Measurements from ENCODE around the gene JAKMIP1.

The JAKMIP1 gene

GRCh38 chr4:6055436-6055835 is 144.9 kb downstream of the JAKMIP1 start:
- no peak for DNase-seq

GRCh38 chr4:6055030-6055429 is 145.3 kb downstream of the JAKMIP1 start:
- no peak for DNase-seq

- no peak for DNase-seq
Measured at GRCh38 chr4:6054162-6054922, 146.0 kb downstream of the JAKMIP1 start.

- DNase-seq = peak; percentile 54
Measured at GRCh38 chr4:6052679-6053078, 147.7 kb downstream of the JAKMIP1 start.

DNA sequence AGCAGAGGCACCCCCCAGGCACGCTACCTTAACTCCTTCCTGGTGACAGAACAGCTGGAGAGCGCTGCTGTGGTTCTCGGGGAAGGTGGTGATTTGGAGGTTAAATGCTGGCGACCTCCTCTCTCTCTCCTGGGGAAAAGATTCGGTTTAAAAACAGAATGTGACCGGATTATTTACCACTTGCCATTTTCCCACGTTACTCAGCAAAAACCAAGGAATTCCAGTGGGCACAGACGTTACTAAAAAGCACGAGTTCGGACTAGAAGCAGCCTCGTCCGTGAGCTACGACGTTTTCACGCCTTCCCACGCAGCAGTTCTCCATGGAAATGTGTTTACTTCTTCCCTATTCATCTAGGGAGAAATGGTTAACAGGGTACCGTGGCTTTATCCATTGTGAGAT is 149.8 kb downstream of the JAKMIP1 start:
- no peak for DNase-seq

DNA sequence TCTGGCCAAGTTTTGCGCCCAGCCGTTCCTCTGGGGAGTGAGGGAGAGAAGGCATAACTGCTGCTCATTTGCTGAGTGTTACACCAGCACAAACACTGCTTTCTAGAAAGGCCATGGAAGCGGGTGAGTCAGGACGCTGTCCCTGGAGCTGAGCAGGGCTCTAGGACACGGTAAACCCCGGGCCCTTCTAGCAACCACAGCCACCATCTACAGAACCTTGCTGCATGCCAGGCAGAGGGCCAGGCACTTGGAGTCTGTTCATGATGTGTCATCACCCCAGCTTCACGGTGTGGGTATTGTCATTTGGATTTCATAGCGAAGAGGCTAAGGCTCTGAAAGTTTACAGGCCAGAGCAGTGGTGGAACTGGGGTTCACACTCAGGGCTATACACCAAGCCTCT is 150.4 kb downstream of the JAKMIP1 start:
- DNase-seq = no peak

DNA sequence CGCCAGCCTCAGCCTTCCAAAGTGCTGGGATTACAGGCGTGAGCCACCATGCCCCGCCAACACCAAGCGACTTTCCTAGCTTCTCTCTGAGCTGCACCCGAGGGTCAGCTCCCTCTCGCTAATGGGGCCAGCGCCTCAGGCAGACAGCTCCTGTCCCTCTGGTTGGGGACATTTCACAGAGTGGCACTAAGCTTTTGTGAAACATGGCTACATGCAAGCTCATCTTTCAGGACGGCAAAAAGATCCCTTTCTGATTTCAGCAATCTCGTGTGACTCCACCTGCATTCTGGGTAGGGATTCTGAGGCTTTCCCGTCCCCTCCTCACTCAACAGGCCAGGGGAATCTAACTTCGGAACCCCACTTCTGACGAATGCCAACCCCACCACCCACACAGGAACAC is 151.1 kb downstream of the JAKMIP1 start:
- no peak for DNase-seq

DNA sequence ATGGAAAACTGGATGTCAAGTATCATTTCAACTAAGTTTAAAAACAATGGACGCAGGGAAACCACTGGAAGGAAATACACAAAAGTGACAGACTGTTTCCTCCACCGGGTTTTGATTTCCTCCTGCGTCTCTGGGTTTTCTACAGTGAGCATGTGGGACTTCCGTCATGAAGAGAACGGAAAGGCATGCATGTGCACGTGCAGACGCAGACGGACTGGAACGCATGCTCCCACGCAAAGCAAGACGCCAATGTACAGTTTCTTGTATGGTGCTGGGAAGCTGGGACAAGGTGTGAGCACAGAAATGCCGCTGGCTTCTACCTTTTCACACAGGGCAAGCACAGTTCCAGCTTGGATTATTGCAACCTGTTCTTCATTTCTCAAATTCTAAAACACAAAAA is 151.8 kb downstream of the JAKMIP1 start:
- DNase-seq = no peak

- peak; percentile 92 for DNase-seq
Measured at GRCh38 chr4:6047130-6047673, 153.1 kb downstream of the JAKMIP1 start.

- DNase-seq = peak; percentile 64
Measured at GRCh38 chr4:6046526-6047129, 153.7 kb downstream of the JAKMIP1 start.

GRCh38 chr4:6044805-6045204 is 155.5 kb downstream of the JAKMIP1 start:
- no peak for DNase-seq

DNA sequence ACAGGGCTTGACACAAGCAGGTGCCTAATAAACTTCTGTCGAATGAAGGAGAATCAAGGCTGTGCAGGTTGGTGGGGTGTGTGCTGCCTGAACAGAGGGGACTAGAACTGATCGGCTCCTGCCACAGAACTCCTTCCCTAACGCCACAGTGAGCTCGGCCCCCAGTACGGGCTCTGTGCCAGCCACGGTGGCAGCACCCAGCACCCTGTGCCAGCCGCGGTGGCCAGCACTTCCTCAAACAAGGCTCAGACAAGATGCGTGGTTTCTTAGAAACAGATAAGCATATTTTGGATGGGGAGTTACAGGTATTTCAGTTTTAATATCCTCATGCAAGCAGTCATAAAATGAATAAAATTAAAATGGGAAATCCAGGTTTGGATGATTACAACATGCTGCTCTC is 156.1 kb downstream of the JAKMIP1 start:
- no peak for DNase-seq

DNA sequence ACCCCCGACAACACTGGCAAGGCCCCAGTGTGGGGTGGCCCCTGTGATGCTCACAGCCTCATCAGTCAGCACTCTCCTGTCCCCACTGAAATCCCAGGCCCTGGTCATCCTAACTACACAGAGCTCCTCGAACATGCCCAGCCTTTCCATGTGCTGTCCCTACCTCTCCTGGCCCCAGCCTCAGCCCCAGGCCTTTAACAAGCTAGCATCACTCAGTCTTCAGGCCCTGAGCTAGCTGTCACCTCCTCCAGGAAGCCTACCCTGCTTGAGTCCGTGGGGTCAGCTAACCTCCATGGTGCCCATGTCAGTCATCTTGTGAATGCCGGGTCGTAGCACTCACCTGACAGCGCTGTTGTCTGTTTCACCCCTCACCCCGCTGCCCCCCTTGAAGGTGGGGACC is 156.5 kb downstream of the JAKMIP1 start:
- no peak for DNase-seq

- DNase-seq = no peak
Measured at GRCh38 chr4:6043188-6043587, 157.2 kb downstream of the JAKMIP1 start.

DNA sequence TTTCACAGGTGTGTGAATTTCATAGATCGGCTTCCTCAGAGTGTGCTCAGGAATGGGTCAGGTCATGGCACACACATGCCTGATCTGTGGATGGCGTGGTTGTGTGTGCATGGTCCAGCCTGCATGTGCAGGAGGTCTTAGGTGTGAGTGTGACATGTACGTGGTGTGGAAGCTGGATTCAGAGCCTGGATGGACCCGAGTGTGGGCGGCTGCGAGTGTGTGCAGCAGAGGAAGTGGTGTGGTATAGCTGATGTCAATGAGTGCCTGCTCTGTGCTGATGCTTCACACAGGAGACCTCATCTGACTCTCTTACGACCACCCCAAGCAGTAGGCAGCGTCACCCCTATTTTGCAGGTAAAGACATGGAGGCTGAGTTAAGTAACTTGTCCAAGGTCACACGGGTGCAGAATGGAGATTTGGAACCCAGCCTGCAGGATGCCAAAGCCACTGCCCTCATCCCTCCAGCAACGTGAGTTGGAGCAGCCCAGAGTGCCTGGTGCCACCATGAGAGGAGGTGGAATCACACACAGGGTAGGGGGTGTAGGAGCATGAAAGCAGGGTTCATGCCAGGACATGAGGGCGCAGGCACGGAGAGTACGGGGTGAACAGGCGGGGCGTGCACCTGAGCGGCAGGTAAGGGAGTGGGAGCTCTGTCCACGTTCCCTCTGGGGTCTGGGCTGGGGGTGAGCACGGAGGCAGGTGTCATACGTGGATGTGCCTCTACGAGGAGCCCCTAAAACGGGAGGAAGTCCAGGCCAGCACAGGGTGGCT is 157.9 kb downstream of the JAKMIP1 start:
- no peak for DNase-seq

DNA sequence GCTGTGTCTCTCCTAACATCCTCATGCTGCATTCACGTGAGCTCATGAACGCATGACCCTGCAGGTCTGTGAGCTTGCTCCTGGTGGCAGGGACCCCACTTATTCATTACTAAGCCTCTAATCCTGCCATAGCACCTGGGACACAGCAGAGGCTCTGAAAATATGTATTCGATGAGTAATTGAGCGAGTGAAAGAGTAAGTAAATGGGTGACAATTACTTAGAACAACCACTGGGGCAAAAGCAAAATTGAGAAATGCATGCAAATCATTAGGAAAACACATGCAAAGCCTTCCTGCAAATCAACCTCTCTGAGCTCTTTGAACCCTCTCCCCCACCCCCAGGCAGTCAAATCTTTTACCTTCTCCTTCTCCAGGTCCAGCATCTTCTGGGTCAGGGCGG is 158.5 kb downstream of the JAKMIP1 start:
- DNase-seq = no peak

DNA sequence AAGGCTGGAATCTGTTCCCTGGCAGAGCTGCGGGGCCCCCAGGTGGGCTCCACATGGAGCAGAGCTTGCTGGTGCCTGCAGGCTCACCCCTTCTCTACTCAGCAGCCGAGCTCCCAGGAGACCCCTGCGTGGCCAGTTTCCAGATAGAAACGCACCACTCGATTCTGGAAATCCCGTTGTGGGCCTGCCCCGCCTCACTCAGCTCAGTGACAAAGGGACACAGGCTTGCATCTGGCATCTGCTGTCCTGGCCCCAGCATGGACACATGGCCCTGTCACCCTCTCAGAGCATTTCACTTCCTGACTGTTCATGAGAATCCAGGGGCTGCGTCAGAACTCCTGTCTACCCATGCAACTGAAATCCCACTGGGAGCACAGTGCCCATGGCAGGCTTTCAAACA is 161.6 kb downstream of the JAKMIP1 start:
- DNase-seq = no peak

DNA sequence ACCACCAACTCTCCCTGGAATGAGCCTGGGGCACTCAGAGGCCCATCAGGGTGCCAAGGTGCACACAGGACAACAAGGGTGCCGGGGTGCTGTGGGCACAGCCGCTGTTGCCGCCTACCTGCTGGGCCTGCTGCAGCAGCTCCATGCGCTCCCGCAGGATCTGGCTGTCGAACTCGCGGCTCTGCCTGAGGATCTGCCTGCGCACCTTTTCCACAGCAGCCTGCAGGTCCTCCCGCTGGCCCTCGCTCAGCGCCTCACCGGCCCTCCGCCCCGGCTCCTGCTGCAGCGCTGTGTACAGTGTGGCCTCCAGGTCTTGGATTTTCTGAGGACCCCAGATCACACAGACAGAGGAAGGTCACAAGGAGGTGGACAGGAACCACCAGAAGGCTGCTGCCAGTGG is 164.6 kb downstream of the JAKMIP1 start:
- DNase-seq = no peak

GRCh38 chr4:6033381-6033780 is 167.0 kb downstream of the JAKMIP1 start:
- no peak for DNase-seq

DNA sequence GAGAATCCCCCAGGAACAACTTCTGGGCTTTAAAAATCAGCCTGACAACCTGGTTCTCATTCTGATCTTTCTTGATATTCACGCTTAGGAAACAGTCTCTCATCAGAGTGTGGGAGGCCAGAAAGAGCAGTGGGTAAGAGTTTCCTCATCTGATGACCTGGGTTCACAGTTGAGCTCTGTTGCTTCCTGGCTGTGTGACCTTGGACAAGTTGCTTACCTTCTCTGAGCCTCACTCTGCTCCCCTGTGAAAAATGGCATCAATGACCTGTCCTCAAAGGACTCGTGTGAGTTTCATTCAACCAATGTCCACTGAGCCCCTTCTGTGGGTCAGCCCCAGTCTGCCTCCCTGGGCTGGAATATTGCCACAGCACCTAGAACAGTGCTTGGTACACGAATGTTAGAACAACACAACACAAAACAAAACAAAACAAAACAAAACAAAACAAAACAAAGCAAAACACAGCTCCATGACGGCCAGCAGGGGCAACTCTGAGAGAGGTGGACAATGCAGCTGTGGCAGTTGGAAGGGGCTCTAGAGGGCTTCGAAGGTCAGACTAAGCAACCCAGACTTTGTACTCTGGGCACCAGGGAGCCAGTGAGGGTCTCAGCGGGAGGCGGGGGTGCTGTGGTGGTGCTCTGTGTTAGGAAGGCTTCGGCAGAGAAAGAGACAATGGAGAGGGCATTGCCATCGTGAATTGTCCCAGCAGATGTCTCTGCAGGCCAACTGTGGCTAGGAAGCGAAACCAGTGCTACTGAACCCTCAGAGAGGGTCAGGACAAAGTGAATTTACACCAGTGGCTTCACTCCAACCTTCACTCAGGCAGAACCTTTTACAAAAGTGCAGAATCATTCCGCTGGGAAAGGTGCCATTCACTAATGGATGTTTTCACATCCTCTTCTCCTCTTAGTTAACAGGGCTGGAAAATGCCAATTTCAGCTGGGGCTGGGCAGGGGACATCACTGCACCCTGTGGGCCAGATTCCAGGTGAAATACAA is 167.8 kb downstream of the JAKMIP1 start:
- DNase-seq = peak; percentile 90

GRCh38 chr4:6031846-6032245 is 168.5 kb downstream of the JAKMIP1 start:
- no peak for DNase-seq

DNA sequence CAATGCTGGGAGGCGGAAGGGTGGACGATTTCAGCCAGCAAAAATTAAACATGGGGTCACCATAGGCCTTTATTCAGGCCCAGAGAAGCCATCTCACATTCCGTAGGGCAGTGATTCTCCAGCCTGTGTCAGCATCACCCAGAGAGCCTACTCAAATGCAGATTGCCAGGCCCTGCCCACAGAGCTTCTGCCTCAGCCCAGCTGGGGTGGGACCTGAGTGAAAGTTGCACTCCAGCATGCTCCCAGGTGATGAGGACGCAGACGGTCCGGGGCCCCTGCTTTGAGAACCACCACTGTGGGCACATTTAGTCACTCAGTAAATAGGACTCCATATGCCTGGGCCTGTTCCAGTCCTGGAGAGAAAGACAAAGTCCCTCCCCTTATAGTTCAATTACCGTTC is 169.7 kb downstream of the JAKMIP1 start:
- no peak for DNase-seq

GRCh38 chr4:6029254-6029653 is 171.1 kb downstream of the JAKMIP1 start:
- DNase-seq = no peak
